Hepatocyte (in vitro differentiated cells): ENCODE measurements around the gene POU2AF1. TPM values are rescaled to one million over a fixed set of nuclear protein-coding genes. Genes with fewer than 3 reads are reported as not detected.
A peak's percentile ranks its signal among the peaks of the same experiment; 100 is the strongest.

Experiments used
- DNase-seq: peaks from one replicate; pipeline ENCODE4 v3.0.0-alpha.2; 2016; ENCODE audit warnings: low spot score
- H2AFZ ChIP-seq: fragments of 200-600 bp; sonication (generic); 2 replicates; pipeline ENCODE4 v1.6.0; 2016; ENCODE audit warnings: antibody characterized with exemption, mild to moderate bottlenecking
- H3K27ac ChIP-seq: fragments of 200-600 bp; sonication (generic); 2 replicates; pipeline ENCODE4 v1.5.1; 2016; ENCODE audit warnings: mild to moderate bottlenecking
- H3K27me3 ChIP-seq: fragments of 200-600 bp; sonication (generic); 2 replicates; pipeline ENCODE4 v1.6.1; 2016
- H3K36me3 ChIP-seq: fragments of 200-600 bp; sonication (generic); replicated peaks from 2 replicates; pipeline ENCODE4 v1.5.1; 2016; ENCODE audit warnings: low read depth; ENCODE audit not compliant: insufficient read depth
- H3K4me1 ChIP-seq: fragments of 200-600 bp; sonication (generic); 2 replicates; pipeline ENCODE4 v1.5.1; 2016; ENCODE audit warnings: mild to moderate bottlenecking, moderate library complexity; ENCODE audit not compliant: insufficient read depth
- H3K4me2 ChIP-seq: fragments of 200-600 bp; sonication (generic); 2 replicates; pipeline ENCODE4 v1.6.0; 2016
- H3K4me3 ChIP-seq: fragments of 200-600 bp; sonication (generic); 2 replicates; pipeline ENCODE4 v1.5.1; 2016; ENCODE audit warnings: mild to moderate bottlenecking
- H3K79me2 ChIP-seq: fragments of 200-600 bp; sonication (generic); 2 replicates; pipeline ENCODE4 v1.6.0; 2017; ENCODE audit warnings: mild to moderate bottlenecking
- H3K9me2 ChIP-seq: fragments of 200-600 bp; sonication (generic); replicated peaks from 2 replicates; pipeline ENCODE4 v1.6.0; 2017; ENCODE audit warnings: mild to moderate bottlenecking; ENCODE audit not compliant: insufficient read depth
- H3K9me3 ChIP-seq: fragments of 200-600 bp; sonication (generic); 2 replicates; pipeline ENCODE4 v1.5.1; 2016; ENCODE audit warnings: low read depth, mild to moderate bottlenecking
- H4K20me1 ChIP-seq: fragments of 200-600 bp; sonication (generic); 2 replicates; pipeline ENCODE4 v1.6.0; 2016; ENCODE audit warnings: mild to moderate bottlenecking; ENCODE audit not compliant: insufficient read depth, poor library complexity, severe bottlenecking
- EZH2 ChIP-seq: fragments of 200-600 bp; sonication (generic); IDR thresholded peaks from 2 replicates; pipeline ENCODE4 v1.6.1; 2016; ENCODE audit warnings: antibody characterized with exemption, mild to moderate bottlenecking, borderline replicate concordance
- EZH2phosphoT487 ChIP-seq: fragments of 200-600 bp; sonication (generic); IDR thresholded peaks from one replicate; pipeline ENCODE4 v1.6.1; 2018; ENCODE audit warnings: antibody characterized with exemption, mild to moderate bottlenecking, low read depth, moderate library complexity; ENCODE audit not compliant: unreplicated experiment, severe bottlenecking
- whole genome bisulfite sequencing: methylation state at CpG from one replicate; pipeline ENCODE4 v1.1.6; 2016; ENCODE audit warnings: low lambda C conversion rate; ENCODE audit errors: missing lambda C conversion rate; 5-methylcytosine and 5-hydroxymethylcytosine counted together
- polyA plus RNA-seq: library from polyadenylated mRNA; unstranded; fragments of >200 nt; fragmentation: Nextera tagmentation; extraction: Ambion mirVana; gene quantifications from 2 replicates; pipeline ENCODE4 v1.2.1, GENCODE V29; 2016
- total RNA-seq: library from RNA; depleted of rRNA; stranded (reverse); fragments of >200 nt; gene quantifications from 2 replicates; pipeline ENCODE4 v1.2.3, GENCODE V29; 2014
- TF ChIP-seq, protein P1 (sequence below): fragments of 200-600 bp; sonication (generic); IDR thresholded peaks from 2 replicates; pipeline ENCODE4 v1.5.1; 2016; ENCODE audit warnings: antibody characterized with exemption, mild to moderate bottlenecking; ENCODE audit not compliant: poor library complexity

Gene POU2AF1
- total and polyA plus RNA-seq, 2 experiments from 2014 or later = 0.06 to 0.23 TPM

DNA sequence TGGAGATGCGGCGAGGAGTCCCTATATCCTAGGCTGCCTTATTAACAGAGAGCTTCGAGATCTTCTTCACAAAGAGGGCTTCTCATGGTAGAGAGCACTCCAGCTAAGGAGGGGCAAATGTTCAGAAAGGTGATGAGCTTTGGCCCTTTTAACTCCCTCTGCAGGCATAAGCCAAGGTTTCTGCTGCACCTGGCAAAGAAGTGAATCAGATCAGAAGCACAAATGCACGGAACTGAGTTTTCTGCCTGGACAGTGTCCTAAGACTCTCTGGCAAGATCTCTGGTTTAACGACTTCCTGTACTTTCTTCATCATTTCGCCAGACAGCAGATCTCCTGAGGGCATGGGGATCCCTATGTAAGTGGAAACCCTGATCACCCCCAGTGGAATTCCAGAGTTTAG lies 43.5 kb downstream of the POU2AF1 start:
- H3K9me2 ChIP-seq = no peaks in the 10 kb centered on the region
- H3K27ac ChIP-seq = peak overlapping the region; percentile 65
- TF ChIP-seq EZH2phosphoT487 (no peak), EZH2 (no peak)
- TF ChIP-seq, protein P1, sequence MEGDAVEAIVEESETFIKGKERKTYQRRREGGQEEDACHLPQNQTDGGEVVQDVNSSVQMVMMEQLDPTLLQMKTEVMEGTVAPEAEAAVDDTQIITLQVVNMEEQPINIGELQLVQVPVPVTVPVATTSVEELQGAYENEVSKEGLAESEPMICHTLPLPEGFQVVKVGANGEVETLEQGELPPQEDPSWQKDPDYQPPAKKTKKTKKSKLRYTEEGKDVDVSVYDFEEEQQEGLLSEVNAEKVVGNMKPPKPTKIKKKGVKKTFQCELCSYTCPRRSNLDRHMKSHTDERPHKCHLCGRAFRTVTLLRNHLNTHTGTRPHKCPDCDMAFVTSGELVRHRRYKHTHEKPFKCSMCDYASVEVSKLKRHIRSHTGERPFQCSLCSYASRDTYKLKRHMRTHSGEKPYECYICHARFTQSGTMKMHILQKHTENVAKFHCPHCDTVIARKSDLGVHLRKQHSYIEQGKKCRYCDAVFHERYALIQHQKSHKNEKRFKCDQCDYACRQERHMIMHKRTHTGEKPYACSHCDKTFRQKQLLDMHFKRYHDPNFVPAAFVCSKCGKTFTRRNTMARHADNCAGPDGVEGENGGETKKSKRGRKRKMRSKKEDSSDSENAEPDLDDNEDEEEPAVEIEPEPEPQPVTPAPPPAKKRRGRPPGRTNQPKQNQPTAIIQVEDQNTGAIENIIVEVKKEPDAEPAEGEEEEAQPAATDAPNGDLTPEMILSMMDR = no peak
- H3K36me3 ChIP-seq = no peaks in the 10 kb centered on the region
- H3K9me3 ChIP-seq = no peaks in the 10 kb centered on the region
- H3K4me2 ChIP-seq = peak overlapping the region; percentile 40
- no peaks in the 10 kb centered on the region for H3K27me3 ChIP-seq
- no peak for DNase-seq
- H3K4me1 ChIP-seq = peaks cover 41% of the 10 kb centered on the region
- no peak overlapping the region for H3K4me3 ChIP-seq
- H2AFZ ChIP-seq = no peak overlapping the region
- no peaks in the 10 kb centered on the region for H4K20me1 ChIP-seq
- H3K79me2 ChIP-seq = no peaks in the 10 kb centered on the region
- WGBS = 55% methylated on average over 6 of the region's 6 CpGs

GRCh38 chr11:111334532-111335502 lies 44.3 kb downstream of the POU2AF1 start:
- peak; percentile 74 for DNase-seq
- Histone ChIP-seq H3K4me2 (peak overlapping the region; percentile 40), H4K20me1 (no peaks in the 10 kb centered on the region), H3K79me2 (no peaks in the 10 kb centered on the region), H3K9me3 (no peaks in the 10 kb centered on the region), H3K27me3 (no peaks in the 10 kb centered on the region), H3K36me3 (no peaks in the 10 kb centered on the region), H2AFZ (no peak overlapping the region), H3K9me2 (no peaks in the 10 kb centered on the region), H3K4me1 (peaks cover 41% of the 10 kb centered on the region), H3K27ac (peak overlapping the region; percentile 65), H3K4me3 (no peak overlapping the region)
- TF ChIP-seq EZH2 = no peak
- TF ChIP-seq, protein P1 = no peak
- no peak for TF ChIP-seq EZH2phosphoT487
- 35% methylated on average over 9 of the region's 9 CpGs for WGBS

GRCh38 chr11:111331711-111332479 lies 47.2 kb downstream of the POU2AF1 start:
- Histone ChIP-seq H3K4me3 (no peak overlapping the region), H3K36me3 (no peaks in the 10 kb centered on the region), H3K9me2 (no peaks in the 10 kb centered on the region), H3K79me2 (no peaks in the 10 kb centered on the region), H3K9me3 (no peaks in the 10 kb centered on the region), H4K20me1 (no peaks in the 10 kb centered on the region), H3K27me3 (no peaks in the 10 kb centered on the region), H3K4me2 (no peak overlapping the region), H2AFZ (no peak overlapping the region), H3K27ac (no peak overlapping the region), H3K4me1 (peaks cover 40% of the 10 kb centered on the region)
- 93% methylated on average over 4 of the region's 4 CpGs for WGBS
- DNase-seq = no peak
- TF ChIP-seq EZH2 (no peak), EZH2phosphoT487 (no peak)
- TF ChIP-seq, protein P1 = no peak
